K562 (cell line): Measurements from ENCODE around the gene FAM131C. TPM values are rescaled to one million over a fixed set of nuclear protein-coding genes. Genes with fewer than 3 reads are reported as not detected.

Source experiments
- CBFB ChIP-seq: sonication (generic); formaldehyde crosslinking; IDR thresholded peaks from 2 replicates; pipeline ENCODE4 v1.4.0; 2020; ENCODE audit warnings: mild to moderate bottlenecking, missing genetic modification reagents
- CHD2 ChIP-seq: IDR thresholded peaks from 2 replicates; pipeline ENCODE4 v1.6.1; 2011; ENCODE audit warnings: low read depth, low read length
- DPF2 ChIP-seq: fragments of 450-650 bp; IDR thresholded peaks from 2 replicates; pipeline ENCODE4 v1.6.1; 2016
- GATA2 ChIP-seq: sonication (generic); formaldehyde crosslinking; IDR thresholded peaks from 2 replicates; pipeline ENCODE4 v1.4.0; 2020; ENCODE audit warnings: mild to moderate bottlenecking, missing genetic modification reagents
- GTF2E2 ChIP-seq: fragments of 200-800 bp; sonication (Bioruptor generic); IDR thresholded peaks from 2 replicates; pipeline ENCODE4 v1.6.1; 2016; ENCODE audit warnings: missing genetic modification characterization, missing compliant biosample characterization
- LARP7 ChIP-seq: fragments of 450-650 bp; IDR thresholded peaks from 2 replicates; pipeline ENCODE4 v1.6.1; 2016
- LCOR ChIP-seq: sonication (generic); formaldehyde crosslinking; IDR thresholded peaks from 2 replicates; pipeline ENCODE4 v1.8.0; 2022; ENCODE audit warnings: mild to moderate bottlenecking, missing genetic modification reagents
- NCOA2 ChIP-seq, 2 experiments: fragments of 450-650 bp; IDR thresholded peaks; 2 replicates each; pipeline ENCODE4 v1.6.1; 2018; ENCODE audit warnings: mild to moderate bottlenecking in 2 of 2, moderate library complexity in 1 of 2; ENCODE audit not compliant: partially characterized antibody in 2 of 2
- NONO ChIP-seq, 2 experiments: fragments of 200-400 bp in 1 of 2; fragments of 450-650 bp in 1 of 2; formaldehyde crosslinking in 1 of 2; IDR thresholded peaks; 2 replicates each; pipeline ENCODE4 v1.6.1; 2017; ENCODE audit warnings: low read depth in 2 of 2, mild to moderate bottlenecking in 2 of 2, moderate library complexity in 2 of 2, low read length in 1 of 2
- PHB2 ChIP-seq: fragments of 450-650 bp; IDR thresholded peaks from 2 replicates; pipeline ENCODE4 v1.6.1; 2017; ENCODE audit warnings: low read depth
- POLR2A ChIP-seq: fragments of 450-650 bp; conservative IDR thresholded peaks from 2 replicates; pipeline ENCODE4 v1.6.1; 2016
- RHOXF2B ChIP-seq: fragments of 250-450 bp; sonication (Bioruptor Pico); conservative IDR thresholded peaks from 2 replicates; pipeline ENCODE4 v1.5.1; 2021
- SMARCB1 ChIP-seq: IDR thresholded peaks from 2 replicates; pipeline ENCODE4 v1.6.1; 2011; ENCODE audit warnings: improper control_type of control experiment, low read depth; ENCODE audit not compliant: insufficient read length
- SNRNP70 ChIP-seq: fragments of 200-400 bp; formaldehyde crosslinking; optimal IDR thresholded peaks from 2 replicates; pipeline ENCODE3; 2017; ENCODE audit warnings: low read depth, low read length
- TBP ChIP-seq: optimal IDR thresholded peaks from 2 replicates; pipeline ENCODE3; 2011; ENCODE audit warnings: low read depth, low read length, improper control_type of control experiment
- XRCC5 ChIP-seq: fragments of 200-400 bp; formaldehyde crosslinking; IDR thresholded peaks from 2 replicates; pipeline ENCODE4 v1.6.1; 2017; ENCODE audit warnings: low read depth, mild to moderate bottlenecking, low read length
- ZBTB7A ChIP-seq: IDR thresholded peaks from 2 replicates; pipeline ENCODE4 v1.6.1; 2011; ENCODE audit warnings: low read depth, mild to moderate bottlenecking, low read length, moderate library complexity, borderline replicate concordance; ENCODE audit not compliant: control insufficient read depth
- ZFPM2 ChIP-seq: fragments of 250-450 bp; sonication (Bioruptor Pico); IDR thresholded peaks from 2 replicates; pipeline ENCODE4 v1.5.1; 2022; ENCODE audit warnings: mild to moderate bottlenecking
- ZFX ChIP-seq: sonication (generic); formaldehyde crosslinking; IDR thresholded peaks from 2 replicates; pipeline ENCODE4 v1.8.0; 2022; ENCODE audit warnings: mild to moderate bottlenecking, missing genetic modification reagents, moderate library complexity
- ZNF780A ChIP-seq: fragments of 250-450 bp; sonication (Bioruptor Pico); IDR thresholded peaks from 2 replicates; pipeline ENCODE4 v1.5.0; 2021; ENCODE audit warnings: mild to moderate bottlenecking
- polyA plus RNA-seq, 8 experiments: library from polyadenylated mRNA; depleted of rRNA in 4 of 8; stranded (reverse) in 5 of 8; unstranded in 3 of 8; fragments of >200 nt; fragmentation: Nextera tagmentation in 2 of 8; fragmentation: Illumina TruSeq in 1 of 8; extraction: Ambion mirVana in 2 of 8; extraction: Trizol in 1 of 8; gene quantifications; 2 replicates each; pipeline versions ENCODE4 v1.2.1 to v1.2.3, GENCODE V29; 2011 to 2014; ENCODE audit warnings: inconsistent platforms in 1 of 8, missing spikeins in 1 of 8
- total RNA-seq, 7 experiments: library from RNA; depleted of rRNA in 6 of 7; stranded (reverse); fragments of >200 nt in 6 of 7; fragmentation: Illumina TruSeq in 2 of 7; extraction: Trizol in 2 of 7; gene quantifications; 2 replicates each; pipeline versions ENCODE4 v1.2.1 to v1.2.3, GENCODE V29; 2011 to 2021; ENCODE audit warnings: low replicate concordance in 1 of 7
- TF ChIP-seq, protein P1 (sequence below), 2 experiments: fragments of 450-650 bp in 1 of 2; IDR thresholded peaks; 2 replicates each; pipeline ENCODE4 v1.6.1; 2011 to 2017; ENCODE audit warnings: low read depth in 2 of 2, antibody characterized with exemption in 1 of 2, borderline replicate concordance in 1 of 2, low read length in 1 of 2, mild to moderate bottlenecking in 1 of 2, mixed read lengths in 1 of 2; ENCODE audit not compliant: control insufficient read depth in 1 of 2
- TF ChIP-seq, protein P2 (sequence below): sonication (generic); formaldehyde crosslinking; IDR thresholded peaks from 2 replicates; pipeline ENCODE4 v1.8.0; 2022; ENCODE audit warnings: mild to moderate bottlenecking, missing genetic modification reagents

FAM131C gene
- total and polyA plus RNA-seq, 9 of the 15 experiments (the other 6 are each of a cell fraction or from before 2014, with no cell fraction given), result 0.10 to 0.29 (median 0.16) TPM; not detected in 6

DNA sequence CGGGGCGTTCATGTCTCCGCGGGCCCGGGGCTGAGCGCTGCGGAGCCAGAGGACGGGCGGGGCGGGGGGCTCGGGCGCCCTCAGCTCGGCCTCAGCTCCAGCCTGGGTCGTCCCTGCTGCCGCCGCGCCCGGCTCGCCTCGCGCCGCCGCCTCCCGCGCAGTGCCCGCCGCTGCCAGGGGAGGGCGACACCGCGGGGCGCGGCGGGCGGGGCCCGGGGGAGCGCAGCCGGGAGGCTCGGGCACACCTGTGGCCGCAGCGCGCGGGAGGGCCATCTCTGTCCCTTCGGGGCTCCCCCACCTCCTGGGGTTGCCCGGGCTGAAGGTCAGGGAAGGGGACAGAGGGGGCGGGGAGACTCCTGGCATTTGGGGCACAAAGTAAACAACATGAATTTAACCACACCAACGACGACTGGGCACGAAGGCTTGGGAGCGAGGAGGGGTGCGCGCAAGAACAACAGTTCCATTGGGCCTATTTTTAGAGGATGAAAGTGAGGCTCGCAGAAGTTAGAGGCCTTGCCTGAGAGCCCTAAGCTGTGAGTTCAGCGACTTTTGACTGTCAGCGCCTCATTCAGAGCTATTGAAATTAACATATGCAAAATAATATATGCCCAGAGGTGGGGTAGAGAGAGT, at the start of gene FAM131C (continued):
- TF ChIP-seq LCOR (CRISPR knock-in tag) (no peak), TBP (peak; percentile 68), SNRNP70 (no peak), ZNF780A (no peak), GTF2E2 (tag) (no peak), CHD2 (no peak), NCOA2 (IDR thresholded peaks at IDR 0.05; ENCODE audit: partially characterized antibody in 2 of 2) (no peak), DPF2 (no peak), GATA2 (no peak), SMARCB1 (no peak), ZFPM2 (CRISPR knock-in tag) (no peak), PHB2 (no peak), CBFB (CRISPR knock-in tag) (no peak), RHOXF2B (no peak), NONO (IDR thresholded peaks at IDR 0.05; ENCODE audit: low read depth in 2 of 2, low read length in 1 of 2) (peak in 1 of 2 experiments; percentile 57; a peak in 2 of 4 replicates), ZBTB7A (peak; percentile 73; the same call in 1 of the 2 replicates), XRCC5 (peak; percentile 38; the same call in 1 of the 2 replicates), POLR2A (peak; percentile 60), LARP7 (no peak), ZFX (CRISPR knock-in tag) (no peak)
- TF ChIP-seq, protein P1, sequence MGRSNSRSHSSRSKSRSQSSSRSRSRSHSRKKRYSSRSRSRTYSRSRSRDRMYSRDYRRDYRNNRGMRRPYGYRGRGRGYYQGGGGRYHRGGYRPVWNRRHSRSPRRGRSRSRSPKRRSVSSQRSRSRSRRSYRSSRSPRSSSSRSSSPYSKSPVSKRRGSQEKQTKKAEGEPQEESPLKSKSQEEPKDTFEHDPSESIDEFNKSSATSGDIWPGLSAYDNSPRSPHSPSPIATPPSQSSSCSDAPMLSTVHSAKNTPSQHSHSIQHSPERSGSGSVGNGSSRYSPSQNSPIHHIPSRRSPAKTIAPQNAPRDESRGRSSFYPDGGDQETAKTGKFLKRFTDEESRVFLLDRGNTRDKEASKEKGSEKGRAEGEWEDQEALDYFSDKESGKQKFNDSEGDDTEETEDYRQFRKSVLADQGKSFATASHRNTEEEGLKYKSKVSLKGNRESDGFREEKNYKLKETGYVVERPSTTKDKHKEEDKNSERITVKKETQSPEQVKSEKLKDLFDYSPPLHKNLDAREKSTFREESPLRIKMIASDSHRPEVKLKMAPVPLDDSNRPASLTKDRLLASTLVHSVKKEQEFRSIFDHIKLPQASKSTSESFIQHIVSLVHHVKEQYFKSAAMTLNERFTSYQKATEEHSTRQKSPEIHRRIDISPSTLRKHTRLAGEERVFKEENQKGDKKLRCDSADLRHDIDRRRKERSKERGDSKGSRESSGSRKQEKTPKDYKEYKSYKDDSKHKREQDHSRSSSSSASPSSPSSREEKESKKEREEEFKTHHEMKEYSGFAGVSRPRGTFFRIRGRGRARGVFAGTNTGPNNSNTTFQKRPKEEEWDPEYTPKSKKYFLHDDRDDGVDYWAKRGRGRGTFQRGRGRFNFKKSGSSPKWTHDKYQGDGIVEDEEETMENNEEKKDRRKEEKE (IDR thresholded peaks at IDR 0.05; ENCODE audit: borderline replicate concordance in 1 of 2, control insufficient read depth in 1 of 2, low read depth in 2 of 2, low read length in 1 of 2), result no peak
- TF ChIP-seq, protein P2, sequence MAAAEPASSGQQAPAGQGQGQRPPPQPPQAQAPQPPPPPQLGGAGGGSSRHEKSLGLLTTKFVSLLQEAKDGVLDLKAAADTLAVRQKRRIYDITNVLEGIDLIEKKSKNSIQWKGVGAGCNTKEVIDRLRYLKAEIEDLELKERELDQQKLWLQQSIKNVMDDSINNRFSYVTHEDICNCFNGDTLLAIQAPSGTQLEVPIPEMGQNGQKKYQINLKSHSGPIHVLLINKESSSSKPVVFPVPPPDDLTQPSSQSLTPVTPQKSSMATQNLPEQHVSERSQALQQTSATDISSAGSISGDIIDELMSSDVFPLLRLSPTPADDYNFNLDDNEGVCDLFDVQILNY (CRISPR knock-in tag), result no peak
- TF ChIP-seq, all 486 proteins: peak for 35
